Dermis microvascular lymphatic vessel endothelial cell (primary cell): ENCODE measurements around the gene DOCK4. TPM values are rescaled to one million over a fixed set of nuclear protein-coding genes. Genes with fewer than 3 reads are reported as not detected.

Experiments
- DNase-seq, 2 donors: peaks; one replicate each; pipeline versions ENCODE4 v3.0.0 to v3.0.0-alpha.2; 2010; ENCODE audit warnings: low read depth in 2 of 2
- total RNA-seq: library from RNA; depleted of rRNA; stranded (reverse); fragments of >200 nt; gene quantifications from 2 replicates; pipeline ENCODE4 v1.2.1, GENCODE V29; 2014

The DOCK4 gene
- total RNA-seq, 1 donor from 2014 or later = 59.7 TPM

DNA sequence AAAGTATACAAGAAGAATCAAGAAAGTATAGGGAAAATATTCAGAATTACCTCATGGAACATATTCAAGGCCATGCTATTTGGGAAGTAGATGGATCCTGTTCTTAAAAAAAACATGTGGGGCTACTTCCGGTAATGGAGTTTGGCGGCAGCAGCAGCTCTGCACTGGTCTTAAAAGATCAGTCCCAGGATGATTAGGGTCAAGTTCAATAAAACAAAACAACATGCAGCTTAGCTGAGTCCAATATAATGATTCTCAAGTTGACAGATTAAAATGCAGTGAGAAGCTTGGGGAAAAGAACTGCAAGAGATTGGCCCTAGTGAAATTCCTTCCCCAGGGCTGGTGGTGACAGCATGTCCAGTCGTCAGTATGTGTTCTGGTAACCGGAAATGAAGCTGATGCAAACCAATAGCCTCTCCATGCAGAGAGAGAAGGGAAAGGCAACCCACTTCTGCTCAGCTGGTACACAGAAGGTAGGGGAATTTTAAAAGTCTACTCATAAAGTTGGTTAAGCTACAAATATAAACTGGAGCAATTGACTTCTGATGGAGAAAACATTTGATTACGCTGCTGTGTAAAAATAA lies 338.8 kb downstream of the DOCK4 start:
- DNase-seq = no peak

DNA sequence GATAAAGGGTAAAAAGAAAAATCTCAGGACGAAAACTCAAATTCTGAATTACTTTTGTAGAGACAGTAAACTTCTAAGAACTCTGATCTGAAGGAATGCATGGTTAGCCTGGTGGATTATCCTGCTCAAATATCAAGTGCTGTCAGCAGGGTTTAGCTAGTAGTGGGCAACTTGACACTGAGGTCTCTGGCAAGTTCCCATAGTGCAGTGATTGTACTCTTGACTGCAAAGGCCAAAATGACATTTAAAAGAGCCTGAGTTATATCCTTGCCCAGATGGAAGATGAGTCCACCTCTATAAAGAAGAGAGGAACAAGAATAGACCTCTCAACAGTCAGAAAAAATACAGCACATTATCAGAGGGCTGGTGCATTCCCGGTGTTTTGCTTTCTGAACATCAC lies 339.4 kb downstream of the DOCK4 start:
- no peak for DNase-seq

GRCh38 chr7:111865430-111865829 lies 340.8 kb downstream of the DOCK4 start:
- no peak for DNase-seq

DNA sequence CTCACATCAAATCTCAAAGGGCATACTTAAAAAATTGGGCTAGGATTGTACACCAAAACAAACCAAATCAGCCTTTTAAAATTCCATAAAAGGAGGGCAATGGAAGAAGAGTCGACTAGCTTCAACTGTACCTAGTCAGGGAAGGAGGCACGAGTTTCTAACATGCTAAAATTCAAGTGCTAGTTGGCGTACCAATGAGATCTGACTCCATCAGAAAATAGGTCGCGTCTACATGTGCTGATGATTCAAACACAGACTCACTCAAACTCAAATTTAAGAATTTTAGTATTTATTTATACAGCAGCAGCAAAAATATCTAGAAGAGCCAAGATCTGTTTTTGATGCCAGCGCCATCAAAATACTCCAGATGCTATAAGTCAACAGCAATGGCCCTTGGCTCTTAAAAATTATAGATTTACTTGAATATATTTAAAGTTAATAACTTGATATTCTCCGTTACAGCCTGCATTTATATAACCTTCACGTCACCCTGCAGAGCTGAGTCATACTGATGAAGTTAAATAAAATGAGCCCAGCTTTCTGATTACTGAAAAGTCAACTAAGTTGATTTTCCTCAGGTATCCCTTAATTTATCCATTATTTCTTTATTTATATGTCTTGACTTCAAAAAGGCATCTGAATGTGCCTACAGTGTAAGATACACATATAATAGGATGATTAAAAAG lies 341.8 kb downstream of the DOCK4 start:
- no peak for DNase-seq

- no peak for DNase-seq
Measured at GRCh38 chr7:111863269-111863668, 342.9 kb downstream of the DOCK4 start.

DNA sequence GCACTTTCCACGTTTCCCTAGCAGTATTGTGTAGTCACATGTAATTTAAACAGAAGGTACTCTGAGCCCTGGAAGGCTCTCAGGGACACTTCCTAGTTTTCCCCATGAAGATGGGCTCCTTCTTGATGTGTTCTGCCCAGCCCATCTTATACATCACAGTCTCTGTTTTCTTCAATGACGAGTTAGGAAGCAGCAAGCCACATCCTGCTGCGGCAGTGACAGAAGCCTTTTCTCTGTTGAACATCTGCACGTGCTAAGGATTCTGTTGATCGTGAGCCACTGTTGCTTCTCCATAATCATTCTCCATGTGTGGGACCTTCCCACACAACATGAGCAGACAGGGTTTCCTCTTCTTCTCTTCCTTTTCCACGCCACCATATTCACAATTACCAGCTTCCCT lies 346.0 kb downstream of the DOCK4 start:
- no peak for DNase-seq

GRCh38 chr7:111858331-111858730 lies 347.9 kb downstream of the DOCK4 start:
- no peak for DNase-seq

DNA sequence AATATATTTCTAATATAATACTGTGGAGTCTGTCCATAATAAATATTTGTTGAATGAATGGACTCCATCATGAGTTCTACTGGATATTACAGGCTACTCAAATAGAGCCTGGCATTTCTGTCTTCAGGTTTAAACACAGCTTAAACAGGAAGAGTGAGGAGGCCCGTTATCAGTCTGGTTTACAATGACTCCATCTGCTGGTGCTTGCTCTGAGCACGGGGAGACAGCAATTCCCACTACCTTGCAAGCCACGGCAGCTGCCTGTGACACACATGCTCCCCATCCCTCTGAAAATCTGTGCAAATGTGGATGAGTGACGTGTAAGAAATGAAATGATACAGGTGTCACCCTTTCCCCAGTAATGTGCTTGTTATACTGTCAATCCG lies 350.4 kb downstream of the DOCK4 start:
- peak in 1 of 2 donors; percentile 40 for DNase-seq

GRCh38 chr7:111855161-111855841 lies 350.9 kb downstream of the DOCK4 start:
- peak in 1 of 2 donors; percentile 75 for DNase-seq

- DNase-seq = no peak
Measured at GRCh38 chr7:111853201-111853990, 352.8 kb downstream of the DOCK4 start.

- no peak for DNase-seq
Measured at GRCh38 chr7:111852081-111852480, 354.1 kb downstream of the DOCK4 start.

DNA sequence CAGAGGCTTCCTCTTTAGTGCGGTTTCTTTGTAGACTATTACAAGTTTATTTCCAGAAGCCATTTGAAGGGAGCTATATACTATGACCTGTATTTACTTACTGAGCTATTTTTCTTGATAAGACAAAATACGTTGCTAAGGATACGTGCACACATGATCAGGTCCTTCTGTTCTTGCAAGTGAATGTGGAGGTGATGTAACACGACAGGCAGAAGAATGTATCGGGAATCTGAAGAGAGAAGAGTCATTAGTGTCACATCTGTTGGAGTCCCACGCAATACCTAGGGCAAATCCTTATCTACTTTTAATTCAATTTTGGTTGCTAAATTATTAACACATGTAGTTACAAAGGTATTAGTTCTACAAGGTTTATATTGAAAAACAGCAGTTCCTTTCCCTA lies 359.3 kb downstream of the DOCK4 start:
- no peak for DNase-seq

DNA sequence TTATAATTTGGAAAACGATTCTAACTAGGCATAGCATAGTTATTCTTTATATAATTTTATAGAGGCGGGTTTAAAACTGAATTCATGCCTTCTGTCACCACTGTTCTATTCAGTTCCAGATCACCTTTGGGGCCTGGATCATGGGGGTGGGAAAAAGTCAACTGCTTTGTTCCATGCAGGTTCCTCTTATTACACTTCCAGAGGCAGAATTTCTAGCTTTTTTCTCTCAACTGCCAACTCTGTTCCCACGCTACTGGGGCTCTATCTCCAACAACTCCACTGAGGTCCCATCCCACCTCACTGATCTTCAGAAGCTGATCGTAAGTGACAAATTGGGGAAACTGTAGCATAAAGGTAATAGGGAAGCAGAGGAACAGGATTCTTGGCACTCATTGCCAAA lies 360.3 kb downstream of the DOCK4 start:
- DNase-seq = no peak

DNA sequence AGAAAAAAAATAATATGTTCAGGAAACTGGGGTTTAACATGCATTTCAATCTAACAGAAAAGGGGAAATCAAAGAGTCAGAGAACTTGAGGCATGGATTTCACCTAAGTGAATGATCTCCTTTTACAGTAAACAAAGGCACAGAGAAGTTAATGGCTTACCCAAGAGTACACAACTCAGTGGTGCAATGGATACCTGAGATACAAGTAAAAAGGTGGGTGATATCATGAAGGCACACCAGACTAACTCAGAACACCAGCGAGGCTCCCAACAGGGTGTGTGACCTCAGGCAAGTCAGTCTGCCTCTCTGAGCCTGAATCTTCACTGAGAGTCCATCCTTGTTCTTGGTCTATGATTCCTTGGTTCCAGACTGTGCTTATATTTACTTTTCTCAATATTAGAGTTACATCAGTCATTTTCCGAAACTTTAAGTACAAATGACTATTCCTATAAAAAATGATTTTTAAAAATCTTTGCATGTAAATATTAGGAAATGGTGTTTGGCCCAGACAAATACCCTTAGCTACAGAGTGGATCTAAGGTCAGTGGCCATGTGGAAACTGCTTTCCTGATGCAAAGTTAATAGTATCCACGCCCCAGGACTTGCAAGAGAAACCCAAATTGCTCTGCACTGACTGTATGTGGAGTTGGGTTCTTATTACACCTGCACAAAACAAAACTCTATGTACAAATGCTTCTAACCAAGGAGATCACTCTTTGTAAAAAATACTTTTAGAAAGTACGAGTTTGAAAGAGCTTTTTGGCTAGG lies 361.1 kb downstream of the DOCK4 start:
- DNase-seq = no peak

DNA sequence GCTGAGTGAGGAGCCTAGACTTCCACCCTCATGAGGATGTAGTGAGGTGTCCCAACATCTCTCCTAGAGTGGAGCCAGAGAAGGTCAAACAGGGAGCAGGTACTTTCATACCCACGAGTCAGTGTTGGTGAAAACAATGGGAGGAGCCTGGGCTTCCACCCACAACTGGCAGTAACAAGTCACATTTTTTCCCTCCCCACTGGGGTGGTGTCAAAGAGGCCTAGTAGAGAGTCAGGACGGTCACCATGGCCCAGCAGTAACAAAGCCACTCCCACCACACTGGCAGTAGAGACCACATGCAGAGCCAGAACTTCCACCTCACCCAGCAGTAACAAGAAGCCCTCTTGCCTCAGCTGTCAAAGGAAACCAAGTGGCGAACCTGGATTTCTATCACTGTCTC lies 363.7 kb downstream of the DOCK4 start:
- peak in 1 of 2 donors; percentile 11 for DNase-seq

GRCh38 chr7:111841596-111842205 lies 364.5 kb downstream of the DOCK4 start:
- DNase-seq = peak in 1 of 2 donors; percentile 28

DNA sequence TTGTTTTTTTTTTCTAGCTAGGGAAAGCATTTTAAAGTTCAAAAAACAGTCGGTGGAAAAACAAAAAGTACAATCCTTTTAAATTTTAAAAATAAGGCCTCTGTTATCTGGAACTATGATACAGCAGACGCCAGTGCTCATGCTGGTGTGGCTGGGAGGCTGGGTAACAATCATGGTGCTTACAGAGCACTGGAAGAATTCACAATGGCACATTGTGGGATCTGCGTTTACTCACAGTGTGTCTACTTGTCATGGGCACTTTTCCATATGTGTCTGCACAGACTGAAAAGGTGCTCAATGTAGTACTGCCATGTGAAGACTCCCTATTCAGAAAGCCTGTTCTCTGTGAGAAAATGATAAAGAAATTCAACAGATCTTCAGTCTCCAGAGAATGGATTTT lies 365.7 kb downstream of the DOCK4 start:
- DNase-seq = no peak

- DNase-seq = no peak
Measured at GRCh38 chr7:111839261-111839660, 366.9 kb downstream of the DOCK4 start.

- DNase-seq = no peak
Measured at GRCh38 chr7:111836592-111836991, 369.6 kb downstream of the DOCK4 start.

GRCh38 chr7:111835066-111835465 lies 371.1 kb downstream of the DOCK4 start:
- DNase-seq = peak in 1 of 2 donors; percentile 67

DNA sequence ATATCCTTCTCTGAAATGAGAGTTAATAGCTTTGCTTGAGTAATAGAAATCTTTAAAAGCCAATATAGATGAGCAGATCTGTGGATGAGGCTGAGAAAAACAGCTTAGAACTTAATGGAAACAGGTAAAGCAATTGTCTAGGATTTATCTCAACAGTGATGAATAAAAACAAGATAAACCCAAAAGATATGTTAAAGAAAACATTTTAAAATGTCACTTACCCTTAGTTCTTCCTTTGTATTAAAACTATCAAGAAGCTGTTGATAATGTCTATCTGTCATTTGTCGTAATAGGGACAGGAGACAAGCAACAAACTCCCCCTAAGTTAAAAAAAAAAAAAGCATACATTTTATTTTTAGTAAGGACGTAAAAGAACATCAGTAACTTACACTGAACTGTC lies 371.8 kb downstream of the DOCK4 start:
- DNase-seq = no peak
